Transverse colon (tissue), 4 donors: Measurements from ENCODE around the gene OSBPL10.

ENCODE experiments used
- CTCF ChIP-seq, 5 experiments: fragments of 200-600 bp in 3 of 5; fragments of 450-650 bp in 2 of 5; sonication (generic) in 3 of 5; IDR thresholded peaks; 1 replicate in 2 of 5; 2 replicates in 3 of 5; pipeline ENCODE4 v1.5.1; 2016 to 2017; ENCODE audit warnings: antibody characterized with exemption in 5 of 5, inconsistent platforms in 3 of 5, mild to moderate bottlenecking in 2 of 5, moderate library complexity in 1 of 5
- POLR2A ChIP-seq: fragments of 450-650 bp; IDR thresholded peaks from one replicate; pipeline ENCODE4 v1.6.1; 2016; ENCODE audit warnings: antibody characterized with exemption, mild to moderate bottlenecking, moderate library complexity
- POLR2AphosphoS5 ChIP-seq, 3 donors: sonication (generic); formaldehyde crosslinking; IDR thresholded peaks; one replicate each; pipeline ENCODE4 v1.6.1; 2016; ENCODE audit warnings: antibody characterized with exemption in 3 of 3

DNA sequence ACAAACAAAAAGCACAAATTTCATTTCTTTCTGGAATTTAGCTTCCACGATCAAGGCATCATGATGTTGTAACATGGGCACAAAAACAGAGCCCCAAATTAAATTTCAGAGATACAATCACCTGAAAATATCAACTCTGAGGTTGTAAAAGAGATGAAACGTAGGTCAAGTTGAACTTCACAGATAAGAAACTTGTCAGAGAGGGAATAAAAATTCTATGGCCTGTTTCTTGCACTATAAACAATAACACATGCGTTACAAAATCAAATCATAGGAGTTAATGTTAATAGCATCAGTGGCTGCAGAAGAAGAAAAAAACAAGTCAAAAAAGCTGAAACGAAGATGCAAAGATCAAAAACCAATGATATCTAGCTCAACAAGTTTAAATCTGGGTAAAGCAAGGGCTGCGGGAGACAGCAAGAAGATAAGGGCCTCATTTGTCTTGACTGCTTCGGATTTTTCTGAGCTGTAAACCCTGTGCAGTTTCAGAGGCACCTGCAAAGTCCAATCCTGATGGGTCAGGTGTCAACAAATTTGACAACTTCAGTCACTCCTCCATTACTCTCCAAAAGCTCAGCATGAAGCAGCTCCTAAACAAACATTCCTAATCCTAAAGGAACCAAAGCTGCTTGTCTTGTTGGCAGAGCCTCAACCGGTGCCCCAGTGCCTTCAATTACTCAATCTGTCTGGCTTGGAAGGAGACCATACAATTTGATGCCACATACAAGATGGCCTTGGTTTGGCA lies 228.6 kb downstream of the OSBPL10 start:
- TF ChIP-seq CTCF (IDR thresholded peaks at IDR 0.05), result no peak
- TF ChIP-seq POLR2A, result no peak
- TF ChIP-seq POLR2AphosphoS5 (IDR thresholded peaks at IDR 0.05), result no peak
